Measurements from ENCODE around the gene DNTTIP2.
"Not testable (repeated sequence)": the region's sequence is repeated elsewhere in the genome, so short reads cannot be mapped to it uniquely, and the experiment has no call there.

Gene DNTTIP2, protein sequence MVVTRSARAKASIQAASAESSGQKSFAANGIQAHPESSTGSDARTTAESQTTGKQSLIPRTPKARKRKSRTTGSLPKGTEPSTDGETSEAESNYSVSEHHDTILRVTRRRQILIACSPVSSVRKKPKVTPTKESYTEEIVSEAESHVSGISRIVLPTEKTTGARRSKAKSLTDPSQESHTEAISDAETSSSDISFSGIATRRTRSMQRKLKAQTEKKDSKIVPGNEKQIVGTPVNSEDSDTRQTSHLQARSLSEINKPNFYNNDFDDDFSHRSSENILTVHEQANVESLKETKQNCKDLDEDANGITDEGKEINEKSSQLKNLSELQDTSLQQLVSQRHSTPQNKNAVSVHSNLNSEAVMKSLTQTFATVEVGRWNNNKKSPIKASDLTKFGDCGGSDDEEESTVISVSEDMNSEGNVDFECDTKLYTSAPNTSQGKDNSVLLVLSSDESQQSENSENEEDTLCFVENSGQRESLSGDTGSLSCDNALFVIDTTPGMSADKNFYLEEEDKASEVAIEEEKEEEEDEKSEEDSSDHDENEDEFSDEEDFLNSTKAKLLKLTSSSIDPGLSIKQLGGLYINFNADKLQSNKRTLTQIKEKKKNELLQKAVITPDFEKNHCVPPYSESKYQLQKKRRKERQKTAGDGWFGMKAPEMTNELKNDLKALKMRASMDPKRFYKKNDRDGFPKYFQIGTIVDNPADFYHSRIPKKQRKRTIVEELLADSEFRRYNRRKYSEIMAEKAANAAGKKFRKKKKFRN

DNA sequence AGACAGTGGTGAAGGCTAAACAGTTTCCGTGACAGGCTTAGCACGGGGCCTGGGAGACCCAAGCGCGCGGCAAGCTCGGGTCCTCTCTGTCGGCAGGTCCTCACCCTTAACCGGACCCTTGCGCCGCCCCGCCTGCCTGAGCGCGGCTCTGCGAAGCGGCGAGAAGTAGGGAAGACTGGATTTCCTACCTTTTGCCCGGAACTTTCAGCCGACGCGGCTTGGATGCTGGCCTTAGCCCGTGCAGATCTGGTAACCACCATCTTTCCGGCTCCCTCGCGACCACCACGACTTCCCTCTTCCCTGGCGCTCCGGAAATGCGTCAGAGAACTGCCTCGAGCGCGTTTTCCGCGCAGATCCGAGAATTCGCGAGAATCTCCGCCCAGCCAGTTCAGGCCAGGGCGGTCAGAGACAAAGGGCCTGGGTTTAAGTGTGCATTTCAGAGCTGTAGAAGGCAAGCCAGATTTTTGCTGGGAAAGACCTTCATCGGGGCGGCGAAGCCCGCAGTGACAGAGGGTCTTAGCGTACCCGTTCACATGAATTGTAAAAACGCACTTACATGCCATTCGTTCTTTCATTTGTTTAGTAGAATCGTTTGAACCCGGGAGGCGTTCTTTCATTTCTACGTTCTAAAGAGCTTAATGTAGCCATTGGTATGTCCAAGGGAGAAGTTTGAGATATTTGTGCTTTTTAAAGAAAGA is at the start of gene DNTTIP2:
Gene DNTTIP2, minus strand, starts transcription at position 318 of the 698 bp plus-strand sequence. Its CDS starts 58 bp downstream, at position 260.
- DNase-seq = peak; percentile 81

DNA sequence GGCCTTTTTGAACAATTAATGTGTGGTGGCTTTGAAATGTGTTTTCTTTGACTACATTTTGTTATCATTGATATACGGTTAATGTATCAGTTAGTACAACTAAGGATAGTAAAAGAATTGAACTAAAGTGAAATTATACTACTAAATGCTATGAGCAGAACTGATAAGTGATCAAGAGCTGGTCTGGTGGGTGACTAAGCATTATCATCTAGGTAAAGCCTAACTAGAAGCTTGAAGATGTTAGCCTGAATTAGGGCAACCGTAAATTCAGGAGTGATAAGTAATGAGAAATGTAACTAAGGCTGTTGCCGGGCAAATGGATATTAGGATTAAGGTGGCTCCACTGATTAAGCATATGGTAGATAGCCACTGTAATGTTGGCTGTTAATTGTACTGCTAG is 46.2 kb upstream of the DNTTIP2 start:
- no peak for DNase-seq

DNA sequence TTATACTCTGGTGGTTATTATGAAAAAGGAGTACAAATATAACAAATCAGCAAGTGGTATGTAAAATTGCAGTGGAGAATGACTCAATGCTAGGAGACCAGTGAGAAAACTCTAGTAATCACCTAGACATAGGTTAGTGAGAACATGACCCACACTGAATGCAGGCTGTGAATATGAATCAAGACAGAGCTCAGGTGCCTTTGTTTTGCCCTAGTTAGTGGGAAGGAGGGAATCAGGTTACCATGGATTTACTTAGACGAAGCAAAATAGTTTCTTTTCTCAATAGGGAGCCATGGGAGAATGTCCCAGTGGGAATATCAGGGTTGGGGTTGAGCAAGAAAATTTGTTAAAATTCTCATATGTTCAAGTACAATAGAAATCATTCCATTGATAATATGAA is 40.8 kb upstream of the DNTTIP2 start:
- DNase-seq = no peak

DNA sequence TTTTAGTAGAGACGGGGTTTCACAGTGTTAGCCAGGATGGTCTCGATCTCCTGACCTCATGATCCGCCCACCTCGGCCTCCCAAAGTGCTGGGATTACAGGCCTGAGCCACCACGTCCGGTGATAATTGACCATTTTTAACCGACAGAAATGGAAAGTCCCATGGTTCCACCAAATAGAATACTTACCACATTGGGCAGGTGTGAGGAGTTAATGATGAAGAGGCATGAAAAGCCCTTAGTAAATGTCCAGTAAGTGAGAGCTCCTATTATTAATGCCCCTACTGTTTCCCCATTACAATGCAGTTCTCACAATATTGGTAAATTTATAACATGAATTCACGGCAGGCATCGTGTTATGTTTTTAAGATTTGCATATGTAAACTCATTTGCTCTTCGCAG is 38.3 kb upstream of the DNTTIP2 start:
- DNase-seq = no peak

DNA sequence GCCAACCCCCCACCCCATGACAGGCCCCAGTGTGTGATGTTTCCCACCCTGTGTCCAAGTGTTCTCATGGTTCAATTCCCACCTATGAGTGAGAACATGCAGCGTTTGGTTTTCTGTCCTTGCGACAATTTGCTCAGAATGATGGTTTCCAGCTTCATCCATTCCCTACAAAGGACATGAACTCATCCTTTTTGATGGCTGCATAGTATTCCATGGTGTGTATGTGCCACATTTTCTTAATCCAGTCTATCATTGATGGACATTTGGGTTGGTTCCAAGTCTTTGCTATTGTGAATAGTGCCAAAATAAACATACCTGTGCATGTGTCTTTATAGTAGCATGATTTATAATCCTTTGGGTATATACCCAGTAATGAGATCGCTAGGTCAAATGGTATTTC is 31.9 kb upstream of the DNTTIP2 start:
- DNase-seq = not testable (repeated sequence)

DNA sequence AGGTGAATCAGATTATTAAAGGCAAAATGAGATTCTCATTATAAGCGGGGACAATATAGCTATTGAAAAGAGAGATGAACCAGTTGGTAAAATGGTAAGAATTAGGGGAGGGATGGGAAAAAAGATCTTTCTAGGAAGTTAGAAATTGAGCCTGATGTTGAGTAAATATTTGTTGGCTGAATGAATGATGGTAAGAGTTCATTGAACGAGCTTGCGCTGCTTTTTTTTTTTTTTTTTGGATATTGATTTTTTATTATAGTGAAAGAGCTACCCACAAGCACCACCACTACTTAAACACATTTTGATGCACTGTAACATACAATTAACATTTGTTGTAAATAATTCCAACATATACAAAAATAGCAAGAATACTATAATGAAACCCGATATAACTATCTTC is 31.3 kb upstream of the DNTTIP2 start:
- no peak for DNase-seq

DNA sequence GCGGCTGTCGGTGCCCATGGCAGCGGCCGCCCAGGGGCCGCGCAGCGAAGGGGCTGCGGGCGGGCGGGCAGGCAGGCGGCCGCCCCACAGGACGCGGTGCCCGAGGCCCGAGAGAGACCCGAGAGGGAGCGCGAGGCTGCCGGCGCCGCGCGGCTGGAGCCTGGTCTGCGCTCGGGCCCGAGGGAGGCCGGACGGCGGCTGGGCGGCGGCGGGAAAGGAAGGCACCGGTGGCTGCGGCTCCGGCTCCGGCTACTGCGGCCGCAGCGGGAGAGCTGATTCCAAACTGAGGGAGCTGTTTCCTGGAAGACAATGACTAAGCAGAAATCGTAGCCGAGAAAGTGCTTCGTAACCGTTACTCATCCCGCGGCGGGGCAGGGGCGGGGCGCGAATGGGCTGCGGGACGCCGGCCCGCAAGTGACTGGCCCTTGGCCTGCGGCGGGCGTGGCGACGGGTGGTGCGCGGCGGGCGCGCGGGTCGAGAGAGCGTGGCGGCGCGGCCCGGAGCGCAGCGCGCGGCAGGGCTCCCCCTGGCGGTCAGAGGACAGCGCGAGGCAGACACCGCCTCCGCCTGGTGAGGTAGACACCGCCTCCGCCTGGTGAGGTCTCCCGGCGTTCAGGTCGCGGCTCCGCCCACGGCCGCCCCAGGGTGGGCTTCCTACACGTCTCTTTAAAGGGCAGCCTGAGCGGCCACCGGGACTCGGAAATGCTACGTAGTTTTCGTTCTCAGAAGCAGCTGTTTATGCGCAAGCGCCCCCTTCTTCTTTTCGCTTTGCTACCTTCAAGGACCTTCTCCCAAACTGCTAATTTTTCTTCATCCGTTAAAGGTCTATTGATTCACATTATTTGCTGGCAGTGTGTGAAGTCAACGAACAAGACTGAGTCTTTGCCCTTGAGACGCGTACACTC is 30.4 kb upstream of the DNTTIP2 start, which contains the start of gene GCLM:
Gene GCLM, minus strand, starts transcription at position 285 of the 905 bp plus-strand sequence. Its CDS starts 267 bp downstream, at position 18.
- DNase-seq = peak; percentile 80

DNA sequence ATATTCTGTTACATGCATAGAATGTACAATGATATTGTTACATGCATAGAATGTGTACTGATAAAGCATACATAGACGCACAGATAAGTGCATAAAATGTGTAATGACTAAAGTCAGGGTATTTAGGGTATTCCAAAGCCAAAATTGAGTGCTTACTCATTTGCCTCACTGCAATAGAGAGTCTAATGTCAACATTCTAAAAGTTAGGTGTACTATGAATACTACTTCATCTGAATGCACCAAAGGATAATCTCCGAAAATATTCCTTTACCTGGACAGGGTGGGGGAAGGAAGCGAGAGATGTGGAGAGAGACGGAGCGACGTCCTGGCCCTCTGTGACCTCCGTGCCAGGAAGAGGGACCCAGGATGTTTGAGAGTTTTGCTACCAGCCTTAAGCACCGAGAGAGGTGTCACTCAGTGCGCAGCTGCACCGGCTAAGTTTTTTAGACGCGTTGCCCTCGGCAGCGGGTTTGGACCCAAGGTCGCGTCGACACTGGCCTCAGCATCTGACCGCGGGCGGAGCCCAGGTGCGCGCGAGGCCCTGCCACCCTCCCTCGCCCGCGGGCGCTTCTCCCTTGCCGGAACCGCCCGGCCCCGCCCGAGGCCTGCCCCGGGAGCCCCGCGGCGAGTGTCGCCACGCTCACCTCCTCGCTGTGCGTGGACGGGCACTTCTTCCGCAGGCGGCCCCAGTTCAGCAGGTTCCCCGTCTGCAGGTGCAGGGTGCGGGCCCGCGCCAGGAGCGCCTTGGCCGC is 29.6 kb upstream of the DNTTIP2 start:
- DNase-seq = peak; percentile 29

DNA sequence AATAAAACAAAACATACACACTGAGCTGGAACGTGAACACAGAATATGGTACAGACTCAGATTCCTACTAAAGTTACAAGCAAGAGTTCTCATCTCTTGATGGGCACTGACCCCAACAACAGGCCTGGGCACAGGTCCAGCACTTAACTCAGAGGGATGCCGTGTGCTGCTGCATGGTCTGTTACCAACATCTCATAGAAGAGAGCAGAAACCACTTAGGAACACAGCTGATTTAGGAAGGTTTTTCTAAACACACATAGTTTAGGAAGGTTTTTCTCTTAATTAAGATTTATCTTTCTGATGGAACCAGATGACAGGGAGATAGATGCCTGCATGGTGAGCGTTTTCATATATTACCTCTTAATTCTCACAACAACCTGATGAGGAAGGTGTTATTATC is 28.7 kb upstream of the DNTTIP2 start:
- no peak for DNase-seq

DNA sequence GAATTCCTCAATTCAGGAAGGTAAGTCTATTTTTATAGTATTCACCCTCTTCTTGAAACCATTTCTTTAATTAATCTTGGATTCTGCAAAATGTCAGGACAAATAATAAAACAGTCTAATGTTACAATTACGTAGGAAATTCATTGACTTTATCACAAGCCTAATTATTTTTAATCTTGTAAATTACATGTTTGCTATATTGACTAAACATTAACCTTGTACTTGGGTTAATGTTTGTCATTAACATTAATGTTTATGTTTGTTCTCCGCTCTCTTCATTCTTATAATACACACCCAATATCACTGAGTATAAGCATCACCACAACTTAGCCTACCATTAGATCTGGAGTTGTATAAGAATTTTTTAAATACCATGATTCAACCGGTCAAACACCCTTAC is 27.5 kb upstream of the DNTTIP2 start:
- no peak for DNase-seq

DNA sequence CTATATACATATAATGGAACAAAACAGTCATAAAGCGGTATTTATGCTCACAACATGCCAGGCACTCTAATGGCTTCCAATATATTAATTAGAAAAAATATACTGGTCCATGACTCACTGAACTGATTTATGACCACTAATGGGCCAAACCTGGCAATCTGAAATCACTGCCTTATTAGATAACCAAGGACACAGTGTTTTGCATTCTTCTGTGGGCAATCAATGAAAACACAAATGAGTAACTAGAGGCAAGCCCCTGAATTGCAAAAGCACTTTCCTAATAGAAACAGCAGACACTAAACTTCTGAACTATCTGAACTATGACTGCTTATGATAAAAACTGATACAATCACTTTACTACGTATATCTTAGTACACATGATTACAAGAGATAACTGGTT is 26.7 kb upstream of the DNTTIP2 start:
- DNase-seq = no peak

DNA sequence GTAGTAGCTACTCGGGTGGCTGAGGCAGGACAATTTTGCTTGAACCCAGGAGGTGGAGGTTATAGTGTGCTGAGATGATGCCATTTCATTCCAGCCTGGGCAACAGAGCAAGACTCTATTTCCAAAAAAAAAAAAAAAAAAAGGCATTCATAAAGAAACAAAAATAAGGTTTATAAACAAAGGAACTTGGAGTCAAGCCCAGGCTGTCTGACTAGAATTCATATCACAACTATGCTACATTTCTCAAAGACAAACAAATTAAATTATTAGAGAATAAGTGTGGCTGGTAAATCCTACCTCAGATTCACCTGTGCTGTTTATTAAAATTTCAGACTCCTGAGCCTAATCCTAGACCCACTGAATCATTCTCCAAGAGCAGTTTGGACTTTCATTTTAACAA is 26.0 kb upstream of the DNTTIP2 start:
- DNase-seq = no peak

DNA sequence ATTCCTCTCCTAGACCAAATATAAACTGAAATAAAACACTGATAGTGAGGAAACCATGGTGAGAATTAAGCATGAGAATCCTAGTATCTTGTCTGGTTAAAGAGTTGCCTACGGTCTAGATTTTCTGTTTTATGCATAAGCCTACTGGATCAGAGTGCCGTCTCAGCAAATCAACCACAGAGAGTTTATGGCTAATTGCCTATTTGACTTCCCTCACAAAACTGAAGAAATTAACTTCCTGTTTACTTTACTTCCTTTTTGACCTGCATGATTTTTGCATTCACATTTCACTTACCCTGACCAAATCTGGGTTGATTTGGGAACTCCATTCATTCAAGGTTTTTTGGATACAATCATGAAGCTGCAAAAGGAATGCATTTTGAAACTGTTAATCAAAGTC is 25.2 kb upstream of the DNTTIP2 start:
- DNase-seq = no peak

DNA sequence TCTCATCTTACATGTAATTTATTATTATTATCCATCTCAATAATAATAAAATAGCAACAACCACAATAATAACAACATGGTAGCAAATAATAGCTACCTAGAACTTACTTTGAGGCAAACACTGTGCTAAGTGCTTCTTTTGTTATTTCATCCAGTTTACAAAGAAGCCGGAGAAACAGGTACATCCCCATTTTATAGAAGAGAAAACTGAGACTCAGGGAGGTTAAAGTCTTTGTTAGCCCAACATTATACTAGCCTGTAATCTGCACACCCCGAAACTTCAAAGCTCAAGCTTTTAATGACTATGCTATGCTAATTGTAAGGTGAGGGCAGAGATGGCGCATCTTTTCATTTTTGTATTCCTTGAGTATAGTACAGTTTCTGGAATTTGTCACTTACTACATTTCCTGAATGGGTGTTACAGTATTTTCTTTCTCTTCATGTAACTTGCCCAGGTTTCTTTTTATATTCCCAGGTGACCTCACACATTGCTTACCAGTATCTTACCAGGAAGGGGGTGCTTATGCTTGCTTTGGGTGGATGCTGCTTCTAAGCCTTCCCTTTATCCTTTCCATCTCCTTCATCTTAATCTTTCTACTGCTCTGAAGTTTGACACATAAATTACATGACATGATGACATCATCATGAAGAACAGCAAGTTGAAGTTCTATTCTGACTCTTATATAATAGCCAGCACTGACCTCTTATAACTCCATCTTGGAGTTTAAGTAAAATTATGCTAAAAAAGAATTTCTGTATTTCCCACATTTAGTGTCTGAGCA is 21.9 kb upstream of the DNTTIP2 start:
- no peak for DNase-seq

DNA sequence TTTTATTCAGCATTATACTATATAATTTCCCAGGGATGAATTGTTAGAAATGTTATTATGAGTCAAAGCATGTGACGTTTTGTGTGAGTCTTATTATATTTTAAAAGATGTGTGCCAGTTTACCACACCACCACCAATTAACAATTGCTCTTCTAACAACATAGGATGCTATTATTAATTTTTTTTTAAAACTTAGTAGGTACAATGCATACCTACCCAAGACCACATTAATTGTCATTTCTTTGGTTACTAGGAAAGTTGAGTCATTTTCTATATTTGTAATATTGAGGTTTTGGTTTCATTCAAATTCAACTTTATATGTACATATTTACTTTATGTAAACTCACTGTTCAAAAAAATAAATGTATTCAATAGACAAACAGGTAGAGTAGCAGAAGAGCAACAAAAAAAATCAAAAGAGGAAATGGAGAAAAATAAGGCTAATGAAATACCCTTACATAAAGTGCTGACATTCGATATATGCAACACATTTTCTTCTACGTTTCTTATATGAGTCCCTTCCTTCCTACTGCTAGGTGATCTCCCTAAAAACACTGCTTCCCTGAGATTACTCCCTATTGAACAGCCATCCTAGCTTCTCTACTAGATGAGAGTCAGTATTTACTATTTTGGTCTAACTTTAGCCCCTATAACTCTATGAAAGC is 20.7 kb upstream of the DNTTIP2 start:
- DNase-seq = no peak

DNA sequence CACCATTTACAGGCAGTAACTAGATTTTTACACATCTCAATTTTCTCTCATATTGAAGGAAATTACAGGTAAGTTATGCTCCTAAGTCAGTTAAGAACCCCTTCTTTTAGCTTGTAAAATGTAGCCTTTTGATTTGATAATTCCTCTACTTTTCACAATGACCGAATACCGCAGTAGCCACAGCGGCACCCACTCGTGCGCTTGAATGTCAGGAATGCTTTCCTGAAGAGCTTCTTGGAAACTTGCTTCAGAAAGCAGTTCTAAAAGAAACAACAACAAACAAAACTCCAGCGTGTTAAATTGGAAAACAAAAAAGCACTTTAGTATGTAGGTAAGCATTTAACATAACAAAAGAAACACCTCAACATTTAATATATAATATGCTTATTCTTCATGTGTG is 9.9 kb upstream of the DNTTIP2 start:
- DNase-seq = no peak

DNA sequence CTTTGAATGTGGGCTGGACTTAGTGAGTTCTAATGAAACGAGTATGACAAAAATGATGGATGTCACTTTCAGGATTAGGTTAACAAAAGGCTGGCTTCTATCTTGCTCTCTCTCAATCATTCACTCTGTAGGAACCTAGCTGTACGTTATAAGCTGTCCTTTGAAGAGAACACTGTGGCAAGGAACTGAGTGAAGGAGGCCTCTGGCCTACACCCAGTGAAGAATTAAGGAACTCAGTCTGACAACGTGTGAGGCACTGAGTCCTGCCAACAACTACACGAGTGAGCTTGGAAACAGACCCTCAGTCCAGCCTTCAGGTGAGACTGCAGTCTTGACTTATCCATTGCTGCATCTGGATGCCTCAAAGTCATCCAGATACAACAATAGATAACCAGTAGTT is 3.3 kb upstream of the DNTTIP2 start:
- DNase-seq = no peak

DNA sequence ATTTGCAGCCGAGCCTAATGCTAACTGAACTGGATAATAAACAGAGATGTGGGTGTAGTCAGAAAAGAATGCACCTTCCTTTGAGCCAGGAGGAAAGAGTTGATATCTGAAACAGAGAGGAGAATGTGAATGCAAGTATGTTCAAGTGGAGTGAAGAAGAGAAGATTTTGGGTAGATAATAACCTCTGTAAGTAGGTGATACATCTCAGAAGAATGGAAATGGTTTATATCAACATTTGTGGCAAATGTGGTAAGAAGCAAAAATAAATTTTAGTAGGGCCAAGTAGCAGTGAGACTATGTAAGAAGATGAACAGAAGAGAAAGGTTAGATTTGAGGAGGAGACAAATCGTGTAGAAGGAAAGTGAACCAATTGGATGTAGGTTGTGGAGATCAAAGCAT is 1.7 kb upstream of the DNTTIP2 start:
- DNase-seq = no peak

DNA sequence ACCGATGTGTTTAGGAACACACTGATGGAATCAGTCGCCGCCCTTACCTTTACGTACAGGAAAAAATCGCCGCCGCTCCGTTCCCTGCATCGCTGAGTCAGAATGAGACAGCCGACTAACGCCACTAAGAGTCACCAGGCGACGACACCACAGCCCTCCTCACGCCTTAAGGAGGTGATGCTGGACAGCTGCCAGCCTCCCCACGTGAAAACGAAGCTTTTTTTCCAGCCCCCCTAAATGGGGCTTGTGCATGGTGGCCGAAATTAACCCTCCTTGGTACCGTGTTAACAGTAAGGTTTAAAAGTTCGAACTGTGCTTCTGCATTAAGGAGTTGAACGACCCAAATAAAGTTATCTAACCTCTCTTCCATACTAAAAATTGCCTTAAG is 511 bp downstream of the DNTTIP2 start:
- peak; percentile 60 for DNase-seq

DNA sequence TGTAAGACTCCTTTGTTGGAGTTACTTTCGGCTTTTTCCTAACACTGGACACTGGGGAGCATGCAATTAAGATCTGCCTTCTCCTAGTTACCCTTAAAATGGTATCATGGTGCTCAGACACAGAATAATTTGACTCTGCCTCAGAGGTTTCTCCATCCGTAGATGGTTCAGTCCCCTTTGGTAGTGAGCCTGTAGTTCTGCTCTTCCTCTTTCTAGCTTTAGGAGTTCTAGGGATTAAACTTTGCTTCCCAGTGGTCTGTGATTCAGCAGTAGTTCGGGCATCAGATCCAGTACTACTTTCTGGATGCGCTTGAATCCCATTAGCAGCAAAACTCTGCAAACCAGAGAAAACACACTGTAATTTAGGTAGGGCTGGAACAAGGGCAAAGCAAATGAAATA is 1.5 kb downstream of the DNTTIP2 start:
- no peak for DNase-seq

Data from activated CD4-positive, alpha-beta T cell treated with anti-CD3 and anti-CD28 coated beads for 1 hour (primary cell).